Right hindlimb (tissue), 1 donor: ENCODE measurements around the gene ARL16.
"Not testable (repeated sequence)": the region's sequence is repeated elsewhere in the genome, so short reads cannot be mapped to it uniquely, and the experiment has no call there.

Source experiments
- DNase-seq: peaks from one replicate; pipeline ENCODE4 v3.0.0-alpha.2; 2018

Gene ARL16

GRCh38 chr17:81695211-81695610 is 11.6 kb upstream of the ARL16 start:
- DNase-seq = no peak

GRCh38 chr17:81694810-81695209 is 11.2 kb upstream of the ARL16 start:
- no peak for DNase-seq

DNA sequence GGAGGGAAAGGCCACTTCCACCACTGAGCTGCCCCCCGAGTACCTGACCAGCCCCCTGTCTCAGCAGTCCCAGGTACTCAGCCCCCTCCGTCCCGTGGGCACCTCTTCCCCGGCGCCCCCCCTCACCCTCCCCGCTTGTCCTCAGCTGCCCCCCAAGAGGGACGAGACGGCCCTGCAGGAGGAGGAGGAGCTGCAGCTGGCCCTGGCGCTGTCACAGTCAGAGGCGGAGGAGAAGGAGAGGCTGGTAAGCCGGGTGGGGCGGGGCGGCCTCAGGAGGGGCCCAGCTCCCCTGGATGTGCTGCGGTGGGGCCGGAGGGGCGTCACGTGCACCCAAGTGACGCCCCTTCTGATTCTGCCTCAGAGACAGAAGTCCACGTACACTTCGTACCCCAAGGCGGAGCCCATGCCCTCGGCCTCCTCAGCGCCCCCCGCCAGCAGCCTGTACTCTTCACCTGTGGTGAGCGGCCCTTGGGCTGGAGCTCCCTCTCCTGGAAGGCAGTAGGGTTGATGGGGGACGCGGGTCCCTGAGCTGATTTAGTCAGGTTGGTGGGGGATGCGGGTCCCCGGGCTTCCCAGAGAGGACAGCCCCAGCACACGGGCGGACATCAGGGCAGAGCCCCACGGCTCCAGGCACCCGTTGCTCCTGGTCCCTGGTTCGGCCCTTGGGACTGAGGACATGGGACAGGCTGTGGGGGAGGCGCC is 10.1 kb upstream of the ARL16 start:
- DNase-seq = no peak

GRCh38 chr17:81691608-81692007 is 8.0 kb upstream of the ARL16 start:
- no peak for DNase-seq

- DNase-seq = no peak
Observed at GRCh38 chr17:81691196-81691595, 7.6 kb upstream of the ARL16 start.

DNA sequence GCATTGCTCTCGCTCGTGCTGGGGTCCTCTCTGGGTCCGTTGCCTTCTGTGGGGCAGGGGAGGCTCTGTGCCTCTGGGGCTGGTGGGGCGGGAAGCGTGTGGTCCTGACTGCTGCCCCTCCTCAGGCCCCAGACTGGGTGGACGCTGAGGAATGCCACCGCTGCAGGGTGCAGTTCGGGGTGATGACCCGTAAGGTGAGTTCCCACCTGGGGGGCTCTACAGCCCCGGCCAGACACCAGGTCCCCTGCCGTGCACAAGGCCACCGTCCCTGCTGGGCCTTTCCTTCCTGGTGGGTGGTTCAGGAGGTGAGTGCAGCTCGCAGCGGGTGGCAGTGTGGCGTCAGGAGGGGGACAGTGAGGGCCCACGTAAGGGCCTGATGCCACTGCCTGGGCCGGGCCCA is 7.0 kb upstream of the ARL16 start:
- DNase-seq = no peak

DNA sequence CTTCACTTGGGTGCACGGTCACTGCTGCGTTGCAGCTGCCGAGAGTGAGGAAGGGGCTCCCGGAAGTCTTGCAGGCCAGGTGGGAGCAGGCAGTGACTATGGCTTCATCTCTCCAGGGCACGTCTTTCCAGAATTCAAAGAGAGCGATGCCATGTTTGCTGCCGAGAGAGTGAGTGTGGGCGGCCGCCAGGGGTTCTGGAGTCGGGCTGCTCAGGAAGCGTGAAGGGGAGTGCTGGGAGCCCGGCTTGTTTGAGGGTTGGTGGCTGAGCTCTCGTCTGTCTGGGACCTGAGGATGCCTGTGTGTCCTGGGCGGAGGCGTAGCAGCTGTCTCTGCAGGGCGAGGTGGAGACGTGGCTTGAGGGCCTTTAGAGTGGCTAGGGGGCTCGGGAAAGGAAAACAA is 6.5 kb upstream of the ARL16 start:
- no peak for DNase-seq

- no peak for DNase-seq
Observed at GRCh38 chr17:81688616-81689015, 5.0 kb upstream of the ARL16 start.

GRCh38 chr17:81687770-81688541 is 4.4 kb upstream of the ARL16 start:
- no peak for DNase-seq

DNA sequence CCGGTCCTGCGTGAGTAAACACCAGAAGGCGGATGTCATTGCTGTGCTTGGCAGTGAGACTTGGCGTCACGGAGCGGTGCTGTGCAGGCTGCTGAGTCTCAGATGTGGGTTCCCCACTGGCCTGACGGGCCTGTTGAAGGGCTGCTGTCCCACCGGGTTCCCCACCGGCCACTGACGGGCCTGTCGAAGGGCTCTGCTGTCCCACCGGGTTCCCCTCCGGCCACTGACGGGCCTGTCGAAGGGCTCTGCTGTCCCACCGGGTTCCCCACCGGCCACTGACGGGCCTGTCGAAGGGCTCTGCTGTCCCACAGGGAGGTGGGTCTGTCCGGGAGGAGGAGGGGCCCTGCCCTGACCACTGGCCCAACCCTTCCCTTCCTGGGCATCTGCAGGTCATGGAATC is 3.0 kb upstream of the ARL16 start:
- DNase-seq = no peak

DNA sequence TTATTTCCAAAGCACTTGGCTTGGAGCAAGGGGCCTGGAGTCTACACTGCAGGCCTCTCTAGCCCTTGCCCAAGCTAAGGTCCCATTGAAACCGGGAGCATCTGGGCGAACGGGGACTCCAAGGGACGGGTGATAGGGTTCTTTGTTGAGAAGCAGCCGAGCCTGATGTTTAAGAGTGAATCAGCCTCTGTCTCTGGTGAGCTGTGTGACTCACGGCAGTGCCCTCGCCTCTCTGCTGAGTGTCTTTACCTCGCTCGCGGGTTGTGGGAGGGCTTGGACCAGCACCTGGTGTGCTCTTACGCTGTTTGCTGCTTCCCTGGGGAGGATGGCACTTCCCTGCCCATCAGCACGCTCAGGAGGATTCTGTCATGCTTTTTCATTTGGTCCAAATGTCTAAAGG is 1.5 kb upstream of the ARL16 start:
- DNase-seq = no peak

DNA sequence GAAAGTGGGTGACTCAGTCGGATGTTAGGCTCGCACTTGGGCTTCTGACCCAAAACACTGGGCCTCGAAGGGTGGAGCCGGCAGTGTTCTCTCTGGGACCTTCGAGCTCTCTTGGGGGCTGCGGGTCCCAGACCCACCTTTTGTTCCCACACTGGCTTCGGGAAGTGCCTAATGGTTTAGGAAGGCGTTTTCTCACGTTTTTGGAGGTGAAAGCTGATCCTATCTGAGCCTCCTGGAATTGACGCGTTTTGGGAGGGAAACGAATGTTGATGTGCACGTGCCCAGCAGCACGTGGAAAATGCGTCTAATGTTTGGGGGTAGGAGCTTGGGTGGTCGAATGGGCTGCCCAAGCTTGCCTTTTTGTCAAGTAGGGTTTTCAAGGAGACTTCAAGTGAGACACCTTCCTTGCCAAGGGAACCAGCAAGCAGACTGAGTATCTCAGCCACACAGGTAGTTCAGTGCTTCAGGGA is 880 bp upstream of the ARL16 start:
- no peak for DNase-seq

GRCh38 chr17:81683208-81683583 is 401 bp downstream of the ARL16 start:
- no peak for DNase-seq

DNA sequence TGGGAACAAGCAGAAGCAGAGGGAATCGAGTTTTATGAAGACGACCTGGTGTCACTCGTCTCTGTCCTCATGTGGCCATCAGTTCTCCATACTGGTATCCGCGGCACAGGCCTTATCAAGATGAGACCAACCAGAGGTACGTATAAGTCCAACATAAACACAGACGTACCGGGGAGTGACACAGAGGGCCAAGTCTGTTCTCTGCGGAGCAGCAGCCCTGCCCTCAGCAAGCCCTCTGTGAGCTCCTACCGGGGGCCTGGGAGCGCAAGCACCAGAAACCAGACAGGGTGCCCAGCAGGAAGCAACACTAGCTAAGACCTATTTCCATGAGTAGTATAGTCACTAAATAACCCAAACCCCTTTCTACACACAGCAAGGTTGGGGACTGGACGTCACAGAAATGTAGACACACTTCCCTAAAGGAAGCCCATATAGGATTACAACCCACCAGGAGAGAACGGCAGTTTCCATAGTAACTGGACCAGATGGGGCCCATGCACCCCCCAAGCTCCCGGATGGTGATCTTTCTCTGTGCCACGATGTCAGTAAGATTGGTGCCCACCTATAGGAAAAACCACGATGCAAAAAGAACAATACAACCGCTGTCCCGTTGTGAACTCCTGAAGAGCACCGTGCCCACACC is 911 bp downstream of the ARL16 start:
- DNase-seq = no peak

DNA sequence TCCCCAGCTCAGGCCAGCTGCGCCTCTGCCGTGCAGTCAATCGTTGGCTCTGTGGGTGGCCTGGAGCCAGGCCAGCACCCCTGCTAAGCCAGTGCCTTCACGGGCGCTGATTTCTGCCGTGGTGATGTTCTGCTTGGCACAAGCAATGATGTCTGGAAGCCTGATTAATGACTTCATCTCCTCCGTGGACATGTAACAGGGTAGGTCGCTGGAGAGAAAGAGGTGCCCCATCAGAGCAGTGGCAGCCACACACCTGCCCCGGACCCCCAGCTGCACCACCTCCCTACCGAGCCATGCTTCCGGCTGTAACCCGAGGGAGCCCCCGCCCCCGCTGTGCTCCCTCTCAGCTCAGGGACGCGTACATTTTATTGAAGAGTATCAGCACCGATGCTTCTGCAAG is 1.9 kb downstream of the ARL16 start:
- DNase-seq = no peak

DNA sequence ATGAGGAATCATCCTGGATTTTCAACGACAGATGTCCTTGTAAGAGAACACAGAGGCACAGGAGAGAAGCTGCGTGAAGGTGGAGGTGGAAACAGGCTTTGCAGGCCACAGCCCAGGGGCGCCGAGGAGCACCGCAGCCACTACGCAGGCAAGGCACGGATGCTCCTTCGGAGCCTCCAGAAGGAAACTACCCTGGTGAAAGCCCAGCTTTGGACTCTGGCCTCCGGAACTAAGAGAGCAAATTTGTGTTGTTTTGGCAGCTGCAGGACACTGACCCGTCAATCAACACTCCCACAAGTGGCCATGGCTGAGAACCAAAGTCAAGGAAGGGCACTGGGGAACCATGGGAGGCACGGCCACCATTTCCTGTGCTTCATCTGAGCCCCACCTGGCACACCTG is 3.4 kb downstream of the ARL16 start:
- no peak for DNase-seq

DNA sequence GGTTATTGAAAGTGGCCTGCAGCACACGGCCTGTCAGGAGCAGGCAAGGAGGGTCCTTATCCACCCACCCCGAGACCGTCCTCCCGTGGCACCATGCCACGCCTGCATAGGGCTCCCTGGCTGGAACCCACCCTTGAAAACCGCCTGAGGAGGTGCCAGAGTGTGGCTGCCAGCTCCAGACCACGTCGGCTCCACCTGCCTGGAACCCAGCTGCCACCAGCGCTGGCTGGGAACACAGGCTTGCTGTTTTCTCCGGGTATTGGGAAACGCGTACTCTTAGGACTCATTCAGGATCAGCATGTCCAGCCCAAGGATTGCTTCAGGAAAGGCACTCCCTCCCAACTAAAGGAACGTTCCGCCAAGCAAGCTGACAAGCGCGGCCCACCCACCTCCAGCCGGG is 6.7 kb downstream of the ARL16 start:
- no peak for DNase-seq

GRCh38 chr17:81675515-81676221 is 7.9 kb downstream of the ARL16 start:
- not testable (repeated sequence) for DNase-seq

DNA sequence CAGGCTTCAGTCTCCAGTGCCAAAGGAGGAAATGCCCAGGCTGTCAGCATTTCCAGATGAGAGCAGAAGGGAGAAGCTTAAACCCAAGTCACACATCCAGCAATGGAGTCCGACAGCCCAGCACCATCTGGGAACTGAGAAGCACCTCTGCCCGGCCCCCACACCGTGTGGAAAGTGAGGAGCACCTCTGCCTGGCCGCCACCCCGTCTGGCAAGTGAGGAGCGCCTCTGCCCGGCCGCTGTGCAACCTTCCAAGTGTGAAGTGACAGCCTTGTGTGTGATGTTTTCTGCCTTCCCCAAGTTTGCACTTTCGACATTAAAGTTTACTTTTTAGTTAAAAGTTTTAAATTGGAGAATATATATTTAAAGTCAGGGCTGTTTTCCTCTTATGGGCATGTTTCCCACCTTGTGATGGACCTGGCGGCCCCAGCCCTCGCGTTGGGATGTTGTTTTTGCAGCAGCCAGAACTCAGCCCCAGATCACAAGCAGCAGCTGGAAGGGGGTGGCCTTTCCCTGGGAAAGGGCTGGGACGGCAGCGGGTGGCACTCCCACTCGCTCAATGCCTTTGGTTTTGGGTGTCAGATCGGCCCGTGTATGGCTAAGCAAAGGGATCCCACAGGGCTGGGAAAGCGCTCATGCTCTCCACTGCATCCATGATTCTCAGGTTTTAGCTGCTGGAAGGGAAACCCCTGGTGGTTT is 9.9 kb downstream of the ARL16 start:
- no peak for DNase-seq

GRCh38 chr17:81672954-81673353 is 10.6 kb downstream of the ARL16 start:
- DNase-seq = no peak

DNA sequence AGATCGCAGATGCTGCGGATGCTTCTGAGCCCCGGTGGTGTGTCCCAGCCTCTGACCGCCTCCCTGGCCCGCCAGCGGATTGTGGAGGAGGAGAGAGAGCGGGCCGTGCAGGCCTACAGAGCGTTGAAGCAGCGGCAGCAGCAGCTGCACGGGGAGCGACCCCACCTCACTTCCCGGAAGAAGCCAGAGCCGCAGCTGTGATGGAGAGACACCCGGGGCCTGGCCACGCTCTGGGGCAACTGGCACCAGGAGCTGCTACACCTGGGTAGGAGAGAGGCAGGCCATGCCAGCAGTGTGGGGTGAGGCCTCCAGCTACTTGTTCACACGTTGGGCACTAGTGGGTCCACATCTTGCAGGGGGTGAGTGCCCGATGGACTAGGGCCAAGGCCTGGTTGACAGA is 11.1 kb downstream of the ARL16 start:
- DNase-seq = no peak

GRCh38 chr17:81667754-81668153 is 15.8 kb downstream of the ARL16 start:
- DNase-seq = no peak
